HG03457 (cell line): ENCODE measurements around the gene TNIP3.
"Not testable (repeated sequence)": the region's sequence is repeated elsewhere in the genome, so short reads cannot be mapped to it uniquely, and the experiment has no call there.

Source experiments
- ATAC-seq: cut with Tn5 transposase; IDR thresholded peaks from one replicate; pipeline ENCODE4 v1.9.1; 2021; ENCODE audit warnings: moderate number of reproducible peaks; ENCODE audit not compliant: unreplicated experiment

The TNIP3 gene

DNA sequence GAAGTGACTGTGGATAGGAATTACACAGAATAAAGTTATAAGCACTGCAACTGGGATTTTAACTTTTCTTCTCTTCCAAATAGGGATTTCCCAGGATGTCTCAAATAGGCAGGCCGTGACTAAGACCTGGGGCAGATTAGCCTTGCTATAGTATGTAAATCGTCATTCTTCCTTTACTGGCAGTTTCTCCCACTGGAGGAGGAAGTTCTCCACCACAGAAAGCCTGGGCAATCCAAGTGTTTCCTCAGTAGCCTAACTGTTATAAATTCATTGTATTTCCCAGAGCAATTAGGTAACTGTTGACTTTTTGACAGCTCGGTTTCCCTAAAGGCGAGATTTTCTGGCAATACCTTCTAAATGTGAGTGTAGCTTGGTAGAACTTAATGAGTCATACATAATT lies at the start of gene TNIP3:
Gene TNIP3 (minus strand): TSS at position 31 of the 400 bp plus-strand sequence. CDS start 196 bp downstream, outside the sequence.
- no peak for ATAC-seq

GRCh38 chr4:121212806-121213205 lies 48.7 kb upstream of the TNIP3 start:
- ATAC-seq, result no peak

DNA sequence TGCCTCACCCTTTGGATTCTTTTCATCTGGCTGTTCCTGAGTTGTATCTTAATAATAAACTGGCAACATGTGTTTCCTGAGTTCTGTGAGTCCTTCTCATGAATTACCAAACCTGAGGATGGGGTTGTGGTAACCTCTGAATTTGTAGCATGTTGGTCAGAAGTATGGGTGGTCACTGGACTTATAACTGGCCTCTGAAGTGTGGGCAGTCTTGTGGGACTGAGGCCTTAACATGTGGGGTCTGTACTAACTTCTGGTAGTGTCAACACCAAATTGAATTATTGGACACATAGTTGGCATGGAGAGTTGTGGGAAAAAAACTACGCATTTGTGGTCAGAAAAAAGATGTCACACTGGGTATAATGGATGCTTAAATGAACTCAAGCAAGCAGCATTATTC lies 45.0 kb upstream of the TNIP3 start:
- ATAC-seq, result no peak

GRCh38 chr4:121208244-121209007 lies 44.3 kb upstream of the TNIP3 start:
- ATAC-seq, result no peak

- not testable (repeated sequence) for ATAC-seq
These were observed 41.7 kb upstream of the TNIP3 start for GRCh38 chr4:121205777-121206176.

DNA sequence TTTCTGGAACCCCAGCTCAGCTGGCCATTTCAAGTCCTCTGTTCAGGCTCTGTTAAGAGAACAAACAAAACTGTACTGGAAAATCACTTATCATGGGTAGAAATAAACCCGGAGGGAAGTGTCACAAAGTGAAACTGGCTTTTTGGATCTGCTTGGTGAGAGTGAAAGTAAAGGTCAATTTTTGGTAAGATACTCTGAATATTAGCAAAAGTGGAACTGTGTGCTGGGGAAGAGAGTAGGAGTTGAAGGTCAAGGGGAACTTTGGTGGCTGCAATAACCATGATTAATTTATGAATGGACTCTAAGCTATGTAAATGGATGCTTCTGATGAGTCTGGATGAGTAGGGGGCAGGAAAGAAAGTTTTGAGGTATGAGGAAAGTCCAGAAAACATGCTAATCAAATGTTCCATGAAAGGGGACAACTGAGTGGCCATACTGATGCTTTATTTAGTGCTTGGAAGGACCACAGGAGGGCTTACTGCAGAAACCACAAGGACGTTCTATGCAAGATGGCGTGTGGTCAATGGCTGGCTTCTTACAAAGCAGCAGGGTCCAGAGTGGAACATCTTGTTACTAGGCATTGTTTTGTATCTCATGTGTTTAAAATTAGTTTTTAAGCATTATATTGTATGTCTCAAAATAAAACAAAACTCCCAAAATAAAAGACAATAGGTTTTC lies 36.8 kb upstream of the TNIP3 start:
- ATAC-seq, result peak; percentile 59

GRCh38 chr4:121199742-121200561 lies 35.8 kb upstream of the TNIP3 start:
- ATAC-seq, result peak; percentile 91

DNA sequence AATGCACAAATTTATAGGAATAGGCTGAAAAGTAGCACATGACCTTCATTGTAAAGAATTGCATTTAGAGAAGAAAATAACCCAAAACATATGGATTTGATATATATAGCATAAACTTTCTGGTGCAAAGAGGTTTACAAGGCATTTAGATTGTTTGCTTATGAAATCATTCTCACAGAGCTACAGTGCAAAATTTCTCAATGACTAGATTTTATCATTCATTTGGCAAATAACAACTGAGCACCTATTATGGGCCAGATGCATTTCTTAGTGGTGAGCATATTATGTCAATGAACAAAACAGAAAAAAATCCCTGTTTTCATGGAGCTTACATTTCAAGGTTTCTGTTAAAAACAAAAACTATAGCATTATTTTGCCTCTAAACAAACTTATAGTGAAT lies 34.1 kb upstream of the TNIP3 start:
- no peak for ATAC-seq

- ATAC-seq, result no peak
These were observed 31.5 kb upstream of the TNIP3 start for GRCh38 chr4:121195649-121196048.

DNA sequence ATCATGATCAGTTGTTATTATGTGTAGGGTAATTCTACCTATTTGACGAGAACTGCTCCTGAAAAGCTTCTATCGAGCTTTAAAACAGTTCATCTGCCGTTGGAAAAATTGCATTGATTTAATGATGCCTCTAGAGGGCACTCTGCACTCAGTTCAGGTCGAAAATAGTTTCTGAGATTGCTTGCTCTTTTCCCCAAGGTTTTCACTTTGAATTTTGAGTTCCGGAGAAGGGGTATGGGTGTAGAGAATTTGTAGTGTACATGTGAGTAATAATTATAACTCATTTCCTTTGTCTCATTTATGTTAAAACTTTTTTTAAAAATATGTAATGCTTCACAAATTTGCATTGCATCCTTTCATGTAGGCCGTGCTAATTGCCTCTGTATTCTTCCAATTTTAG lies 28.4 kb upstream of the TNIP3 start:
- ATAC-seq, result no peak

DNA sequence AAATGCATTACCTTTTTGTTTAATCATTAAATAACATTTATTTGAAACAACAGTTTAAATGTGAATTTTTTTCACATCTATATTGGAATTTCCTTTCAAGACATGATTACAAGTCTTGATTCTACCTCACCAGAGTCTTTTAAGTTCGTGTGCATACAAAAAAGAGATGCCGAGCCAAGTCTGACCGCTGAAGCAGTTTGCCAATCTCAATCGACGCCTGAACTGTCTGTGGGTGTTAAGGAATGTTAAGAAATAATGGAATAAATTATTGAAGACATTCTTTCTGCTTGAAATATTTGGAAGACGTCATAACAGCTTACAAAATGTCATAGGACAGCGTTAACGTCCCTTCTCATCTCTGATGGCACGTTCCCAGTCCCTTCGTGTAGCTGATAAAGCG lies 27.9 kb upstream of the TNIP3 start:
- ATAC-seq, result no peak

DNA sequence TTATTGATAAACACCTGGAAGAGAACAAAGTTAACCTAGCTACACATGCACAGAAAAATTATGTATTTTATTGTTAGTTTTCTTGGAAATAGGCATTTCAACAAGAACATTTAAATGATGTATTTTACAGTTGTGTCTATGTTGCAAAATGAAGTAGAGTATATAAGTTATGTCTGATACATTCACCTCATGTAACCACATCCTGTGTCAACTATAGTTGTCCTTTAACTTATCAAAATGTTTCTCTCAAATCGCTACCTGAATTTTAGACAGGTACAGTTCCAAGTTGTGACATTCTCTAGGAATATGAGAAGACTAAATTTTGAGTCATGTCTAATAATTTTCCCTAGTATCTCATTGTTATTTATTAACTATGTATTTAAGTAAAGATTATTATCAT lies 27.2 kb upstream of the TNIP3 start:
- ATAC-seq, result no peak

GRCh38 chr4:121190389-121190788 lies 26.3 kb upstream of the TNIP3 start:
- ATAC-seq, result no peak

DNA sequence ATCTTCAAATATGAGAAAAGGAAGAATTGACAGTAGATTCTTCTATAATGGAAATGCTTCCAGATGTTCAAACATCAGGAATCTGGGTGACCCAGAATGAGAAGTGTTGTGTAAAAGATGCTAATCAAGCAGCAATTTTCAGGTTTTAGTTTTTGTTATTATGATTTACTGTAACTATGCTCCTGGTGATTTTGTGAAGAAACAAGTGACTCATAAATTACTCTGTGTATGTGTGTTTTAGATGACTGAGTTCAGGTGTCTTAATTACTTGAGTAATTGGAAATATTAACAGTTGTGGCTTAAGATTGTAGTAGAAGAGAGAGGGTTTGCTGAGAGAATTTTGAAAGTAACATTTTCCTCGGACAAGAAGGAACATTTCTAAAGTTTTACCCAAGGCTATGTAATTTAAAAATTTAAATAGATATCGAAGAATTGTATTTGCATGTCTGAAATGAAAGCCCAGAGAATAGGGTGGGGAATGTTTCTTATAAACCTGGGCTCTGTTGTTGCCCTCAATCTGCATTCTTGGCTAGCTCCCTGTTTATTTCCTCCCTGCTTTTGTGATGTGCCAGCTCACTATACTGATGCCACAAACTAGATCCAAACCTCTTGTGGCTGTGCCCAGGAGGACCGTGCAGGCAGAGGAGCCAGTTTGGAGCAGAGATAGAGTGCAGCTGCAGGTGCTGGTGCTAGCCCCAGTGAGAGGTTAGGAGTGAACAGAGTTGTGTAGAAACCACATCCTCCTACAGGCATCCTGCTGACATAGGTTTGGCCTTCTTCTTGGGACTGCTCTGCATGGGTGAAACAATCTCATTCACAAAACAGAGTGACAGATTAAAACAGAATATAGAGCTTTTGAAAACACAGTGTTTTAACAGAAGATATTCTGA lies 25.4 kb upstream of the TNIP3 start:
- peak; percentile 89 for ATAC-seq

GRCh38 chr4:121187206-121187605 lies 23.1 kb upstream of the TNIP3 start:
- no peak for ATAC-seq

DNA sequence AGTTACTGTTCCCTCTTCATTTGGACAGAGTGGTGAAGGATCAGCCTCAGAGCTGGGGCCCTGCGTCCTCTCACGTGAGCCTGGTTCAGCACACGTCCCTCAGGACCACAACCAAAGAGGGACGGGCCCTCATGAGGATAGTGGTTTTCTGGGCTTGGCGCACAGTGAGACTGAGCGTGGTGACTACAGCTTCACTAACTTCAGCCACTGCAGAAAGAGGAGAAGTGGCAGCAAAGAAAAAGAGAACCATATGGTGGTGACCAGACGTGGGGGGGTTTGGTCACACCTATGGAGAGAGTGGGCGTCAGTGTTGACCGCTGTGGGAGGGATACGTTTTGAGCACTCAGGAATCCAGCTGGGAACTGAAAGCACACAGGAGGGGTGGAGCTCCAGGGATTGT lies 21.8 kb upstream of the TNIP3 start:
- ATAC-seq, result no peak

DNA sequence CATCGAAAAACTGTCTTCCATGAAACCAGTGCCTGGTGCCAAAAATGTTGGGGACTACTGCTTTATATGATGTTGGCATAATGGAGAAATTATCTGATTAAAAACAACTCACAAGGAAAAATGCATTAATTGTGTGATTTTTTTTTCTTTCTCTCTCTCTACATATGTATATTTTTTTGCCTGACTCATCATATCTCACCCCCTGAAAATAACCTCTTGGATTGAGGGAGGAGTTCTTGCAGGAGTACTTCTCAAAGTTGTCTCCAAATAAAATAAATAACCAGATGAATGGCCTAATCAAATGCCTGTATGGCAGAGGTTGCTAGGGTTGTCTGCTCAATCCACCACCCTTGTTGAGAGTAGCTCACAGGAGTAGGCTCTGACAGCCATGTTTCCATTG lies 19.9 kb upstream of the TNIP3 start:
- no peak for ATAC-seq

- no peak for ATAC-seq
These were observed 19.2 kb upstream of the TNIP3 start for GRCh38 chr4:121183361-121183760.

- no peak for ATAC-seq
These were observed 18.2 kb upstream of the TNIP3 start for GRCh38 chr4:121182296-121182695.

DNA sequence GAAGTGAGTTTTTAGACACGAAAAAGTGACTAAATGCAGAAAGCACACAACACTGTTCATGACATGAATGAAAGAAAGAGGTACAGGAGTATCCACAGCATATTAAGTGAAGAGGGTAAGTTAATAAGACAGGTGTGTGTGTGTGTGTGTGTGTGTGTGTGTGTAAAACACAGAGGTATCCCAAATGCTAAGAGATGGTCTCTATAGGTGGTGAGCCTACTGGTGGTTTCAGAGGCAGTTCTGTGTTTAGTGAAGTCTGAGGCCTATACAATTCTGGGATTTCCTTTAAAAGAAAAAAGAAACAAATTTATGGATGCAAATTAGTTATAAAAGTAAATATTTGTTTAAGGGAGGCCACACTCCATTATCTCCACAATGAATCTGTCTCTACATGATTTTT lies 17.4 kb upstream of the TNIP3 start:
- no peak for ATAC-seq

- ATAC-seq, result no peak
These were observed 16.4 kb upstream of the TNIP3 start for GRCh38 chr4:121180558-121180957.
